HFFc6 (cell line): ENCODE measurements around the gene GALNTL6. TPM values are rescaled to one million over a fixed set of nuclear protein-coding genes. Genes with fewer than 3 reads are reported as not detected.
A peak's percentile ranks its signal among the peaks of the same experiment; 100 is the strongest.

Experiments used
- DNase-seq: peaks from one replicate; pipeline ENCODE4 v3.0.0-alpha.2; 2018
- H3K27ac Mint-ChIP-seq: 2 replicates; pipeline ENCODE4 v1.8.0; 2020; ENCODE audit warnings: mild to moderate bottlenecking, mixed read lengths
- H3K27me3 Mint-ChIP-seq: 2 replicates; pipeline ENCODE4 v1.8.0; 2021; ENCODE audit warnings: mild to moderate bottlenecking, moderate library complexity, mixed read lengths; ENCODE audit not compliant: insufficient read depth
- H3K36me3 Mint-ChIP-seq: 2 replicates; pipeline ENCODE4 v1.8.0; 2021; ENCODE audit warnings: low read depth, mixed read lengths
- H3K4me1 Mint-ChIP-seq: 2 replicates; pipeline ENCODE4 v1.8.0; 2020; ENCODE audit warnings: low read depth, mixed read lengths
- H3K4me3 Mint-ChIP-seq: 2 replicates; pipeline ENCODE4 v1.8.0; 2020; ENCODE audit warnings: mild to moderate bottlenecking, moderate library complexity, mixed read lengths
- H3K9me3 Mint-ChIP-seq: 2 replicates; pipeline ENCODE4 v1.8.0; 2020; ENCODE audit warnings: mild to moderate bottlenecking, mixed read lengths
- CTCF ChIP-seq: fragments of 200-600 bp; sonication (generic); IDR thresholded peaks from 2 replicates; pipeline ENCODE4 v1.5.0; 2021; ENCODE audit warnings: antibody characterized with exemption, mild to moderate bottlenecking
- total RNA-seq, 6 experiments: library from RNA; stranded (reverse); fragmentation: NEBNext Ultra II Directional; extraction: Animal tissue kit (Norgen Biotek cat#: 25700); gene quantifications; 2 replicates in 1 of 6; 3 replicates in 5 of 6; pipeline ENCODE4 v1.2.3, GENCODE V29; 2021

Gene GALNTL6
- total RNA-seq, 6 experiments from 2014 or later, result 0.07 TPM; not detected in 5

- H3K4me3 Mint-ChIP-seq, result no peak overlapping the region
- TF ChIP-seq CTCF, result no peak
- H3K27ac Mint-ChIP-seq, result no peak overlapping the region
- no peak for DNase-seq
- H3K4me1 Mint-ChIP-seq, result peaks cover 6% of the 10 kb centered on the region
- peaks cover 4% of the 10 kb centered on the region; the same call in 1 of the 2 replicates for H3K27me3 Mint-ChIP-seq
- H3K36me3 Mint-ChIP-seq, result no peaks in the 10 kb centered on the region
- H3K9me3 Mint-ChIP-seq, result peaks cover 4% of the 10 kb centered on the region; the same call in 1 of the 2 replicates
Measured at GRCh38 chr4:172979332-172979731, 1166.1 kb downstream of the GALNTL6 start.

GRCh38 chr4:172980219-172980618 is 1167.0 kb downstream of the GALNTL6 start:
- H3K27ac Mint-ChIP-seq, result no peak overlapping the region

GRCh38 chr4:172982151-172982590 is 1169.0 kb downstream of the GALNTL6 start:
- Mint-ChIP-seq H3K4me3 (no peak overlapping the region), H3K9me3 (peaks cover 4% of the 10 kb centered on the region; the same call in 1 of the 2 replicates), H3K4me1 (peaks cover 6% of the 10 kb centered on the region), H3K27me3 (peaks cover 5% of the 10 kb centered on the region; the same call in 1 of the 2 replicates), H3K36me3 (no peaks in the 10 kb centered on the region), H3K27ac (no peak overlapping the region)
- peak; percentile 41 for DNase-seq
- TF ChIP-seq CTCF, result no peak

More at GRCh38 chr4:172980219-172980618, 1167.0 kb downstream of the GALNTL6 start:
- H3K4me3 Mint-ChIP-seq, result no peak overlapping the region
- TF ChIP-seq CTCF, result no peak
- H3K36me3 Mint-ChIP-seq, result no peaks in the 10 kb centered on the region
- DNase-seq, result no peak
- peaks cover 4% of the 10 kb centered on the region; the same call in 1 of the 2 replicates for H3K9me3 Mint-ChIP-seq
- H3K27me3 Mint-ChIP-seq, result peaks cover 5% of the 10 kb centered on the region; the same call in 1 of the 2 replicates
- H3K4me1 Mint-ChIP-seq, result peaks cover 6% of the 10 kb centered on the region

GRCh38 chr4:172983014-172983413 is 1169.8 kb downstream of the GALNTL6 start:
- peaks cover 7% of the 10 kb centered on the region; the same call in 1 of the 2 replicates for H3K27me3 Mint-ChIP-seq

GRCh38 chr4:172983631-172984030 is 1170.4 kb downstream of the GALNTL6 start:
- Mint-ChIP-seq H3K9me3 (peaks cover 4% of the 10 kb centered on the region; the same call in 1 of the 2 replicates), H3K36me3 (no peaks in the 10 kb centered on the region), H3K27ac (no peak overlapping the region), H3K4me1 (peaks cover 6% of the 10 kb centered on the region), H3K4me3 (no peak overlapping the region), H3K27me3 (peaks cover 8% of the 10 kb centered on the region; the same call in 1 of the 2 replicates)
- DNase-seq, result no peak
- no peak for TF ChIP-seq CTCF

More at GRCh38 chr4:172983014-172983413, 1169.8 kb downstream of the GALNTL6 start:
- no peak overlapping the region for H3K4me3 Mint-ChIP-seq
- TF ChIP-seq CTCF, result no peak
- peaks cover 6% of the 10 kb centered on the region for H3K4me1 Mint-ChIP-seq
- H3K36me3 Mint-ChIP-seq, result no peaks in the 10 kb centered on the region
- peaks cover 4% of the 10 kb centered on the region; the same call in 1 of the 2 replicates for H3K9me3 Mint-ChIP-seq
- no peak overlapping the region for H3K27ac Mint-ChIP-seq
- DNase-seq, result no peak
